HG02571 (cell line): ENCODE measurements around the gene DYSF.

Experiments
- ATAC-seq: cut with Tn5 transposase; IDR thresholded peaks from one replicate; pipeline ENCODE4 v1.9.1; 2021; ENCODE audit warnings: mild to moderate bottlenecking, moderate library complexity; ENCODE audit not compliant: unreplicated experiment

The DYSF gene

DNA sequence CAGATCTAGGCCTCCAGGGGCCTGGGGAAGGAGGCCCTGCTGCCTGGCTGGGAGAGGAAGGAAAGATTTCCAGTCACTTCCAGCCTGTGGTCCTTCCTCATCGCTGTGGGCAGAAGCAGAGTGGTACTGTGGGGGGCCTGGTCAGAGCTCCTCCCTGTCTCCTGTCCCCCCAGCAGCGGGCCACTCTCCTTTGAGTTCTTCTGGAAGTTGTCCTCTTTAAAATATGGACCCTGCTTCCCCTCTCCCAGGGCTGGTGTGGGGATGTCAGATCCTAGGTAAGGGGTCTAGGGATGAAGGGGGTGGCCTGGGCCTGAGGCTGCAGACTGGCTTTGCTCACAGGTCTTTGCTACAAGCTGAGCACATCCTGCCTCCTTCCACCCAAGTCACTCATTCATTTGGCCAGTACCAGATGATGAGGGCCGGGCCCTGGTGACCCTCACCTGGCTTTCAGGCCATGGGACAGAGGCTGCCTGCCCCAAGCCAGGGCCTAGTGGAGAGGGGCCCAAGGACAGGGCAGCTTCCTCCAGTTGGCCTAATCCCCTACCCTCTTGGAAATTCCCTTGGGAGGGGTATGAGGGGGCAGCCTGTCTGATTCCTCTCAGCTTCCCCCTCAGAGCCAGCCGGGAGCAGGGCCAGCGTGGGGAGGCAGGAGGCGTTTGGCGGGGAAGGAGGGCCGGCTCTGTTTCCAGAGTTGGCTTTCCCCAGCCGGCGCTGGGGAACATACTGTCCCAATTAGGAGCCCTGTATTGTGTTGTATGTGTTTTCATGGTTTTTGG is 231.9 kb downstream of the DYSF start:
- no peak for ATAC-seq

DNA sequence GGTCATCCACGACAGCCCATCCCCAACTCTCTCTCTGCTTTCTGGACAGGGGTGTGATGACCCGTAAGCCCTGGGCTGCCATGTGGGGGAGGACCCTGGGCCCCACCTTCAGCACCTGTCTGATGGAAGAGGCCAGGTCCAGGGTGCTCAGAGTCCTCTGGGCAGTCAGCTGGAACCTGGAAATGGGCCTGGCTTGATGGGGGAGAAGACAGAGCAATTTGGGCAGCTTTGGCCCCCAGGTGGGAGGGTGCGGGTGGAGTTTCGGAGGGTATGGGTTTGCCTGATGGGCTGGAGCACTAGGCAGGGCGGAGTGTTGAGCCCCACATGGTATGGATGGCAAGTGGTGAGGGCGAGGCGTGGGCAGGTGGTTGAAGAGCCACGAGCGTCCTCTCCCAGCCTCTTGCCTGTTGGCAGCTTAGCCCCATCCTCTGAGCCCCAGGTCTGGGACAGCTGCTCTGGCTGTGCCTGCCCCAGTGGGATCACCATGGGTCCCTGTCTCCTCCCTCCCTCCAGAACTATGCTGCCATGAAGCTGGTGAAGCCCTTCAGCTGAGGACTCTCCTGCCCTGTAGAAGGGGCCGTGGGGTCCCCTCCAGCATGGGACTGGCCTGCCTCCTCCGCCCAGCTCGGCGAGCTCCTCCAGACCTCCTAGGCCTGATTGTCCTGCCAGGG is 232.7 kb downstream of the DYSF start:
- no peak for ATAC-seq

DNA sequence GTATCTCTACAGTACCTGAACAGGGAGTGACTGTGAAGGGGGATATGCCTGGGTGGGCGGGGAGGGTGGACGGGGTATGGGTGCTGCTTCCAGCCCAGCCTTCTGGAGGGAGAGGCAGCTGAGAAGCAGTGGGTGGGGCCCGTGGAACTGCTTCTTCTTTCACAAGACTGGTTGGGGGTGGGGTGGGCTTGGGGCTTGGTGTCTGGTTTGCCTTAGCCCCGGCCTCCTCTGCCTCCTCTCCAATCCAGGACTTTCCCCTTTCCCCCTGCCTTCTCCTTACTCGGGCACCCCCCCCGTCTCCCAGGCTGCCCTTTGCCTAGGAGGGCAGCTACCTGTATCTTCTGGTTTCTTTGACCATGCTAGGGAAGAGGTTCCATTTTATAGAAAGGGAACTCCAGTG is 233.4 kb downstream of the DYSF start:
- no peak for ATAC-seq

DNA sequence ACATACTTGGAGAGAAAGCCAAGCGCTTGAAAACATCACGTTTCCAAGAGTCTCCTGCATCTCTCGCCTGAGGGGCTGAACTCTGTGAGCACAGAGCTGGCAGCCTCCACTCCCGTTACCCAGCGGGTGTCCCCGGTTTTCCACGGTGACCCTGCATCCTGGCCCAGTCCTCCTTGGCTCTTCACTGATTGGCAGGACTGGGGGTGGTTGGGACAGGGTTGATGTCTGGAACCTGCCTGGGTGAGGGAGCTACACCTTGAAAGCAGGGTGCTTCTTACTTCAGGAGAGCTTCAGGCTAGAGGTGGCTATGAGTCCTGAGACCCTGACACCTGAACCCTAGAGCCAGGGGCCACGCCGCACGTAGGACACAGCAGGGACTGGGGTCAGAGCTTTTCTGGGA is 234.1 kb downstream of the DYSF start:
- no peak for ATAC-seq

DNA sequence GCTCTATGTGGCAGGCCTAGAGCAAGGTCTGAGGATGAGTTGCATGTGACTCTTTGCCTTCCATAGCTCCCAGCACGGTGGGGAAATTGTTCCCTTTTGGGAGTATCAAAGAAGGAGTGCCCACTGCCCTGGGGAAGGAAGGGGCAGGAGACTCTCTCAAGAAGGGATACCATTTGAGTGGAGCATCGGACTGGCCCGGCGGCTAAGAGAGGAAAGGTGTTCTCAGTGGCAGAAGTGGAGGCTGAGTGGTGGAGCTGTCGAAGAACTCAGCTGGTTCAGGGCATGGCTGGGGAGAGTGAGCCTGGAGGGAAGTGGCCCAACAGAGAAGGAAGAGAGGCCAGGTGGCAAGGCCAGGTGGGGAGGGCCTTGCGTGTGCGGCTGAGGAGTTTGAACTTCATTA is 235.2 kb downstream of the DYSF start:
- no peak for ATAC-seq

- no peak for ATAC-seq
These were observed 236.0 kb downstream of the DYSF start for GRCh38 chr2:71689393-71689792.

DNA sequence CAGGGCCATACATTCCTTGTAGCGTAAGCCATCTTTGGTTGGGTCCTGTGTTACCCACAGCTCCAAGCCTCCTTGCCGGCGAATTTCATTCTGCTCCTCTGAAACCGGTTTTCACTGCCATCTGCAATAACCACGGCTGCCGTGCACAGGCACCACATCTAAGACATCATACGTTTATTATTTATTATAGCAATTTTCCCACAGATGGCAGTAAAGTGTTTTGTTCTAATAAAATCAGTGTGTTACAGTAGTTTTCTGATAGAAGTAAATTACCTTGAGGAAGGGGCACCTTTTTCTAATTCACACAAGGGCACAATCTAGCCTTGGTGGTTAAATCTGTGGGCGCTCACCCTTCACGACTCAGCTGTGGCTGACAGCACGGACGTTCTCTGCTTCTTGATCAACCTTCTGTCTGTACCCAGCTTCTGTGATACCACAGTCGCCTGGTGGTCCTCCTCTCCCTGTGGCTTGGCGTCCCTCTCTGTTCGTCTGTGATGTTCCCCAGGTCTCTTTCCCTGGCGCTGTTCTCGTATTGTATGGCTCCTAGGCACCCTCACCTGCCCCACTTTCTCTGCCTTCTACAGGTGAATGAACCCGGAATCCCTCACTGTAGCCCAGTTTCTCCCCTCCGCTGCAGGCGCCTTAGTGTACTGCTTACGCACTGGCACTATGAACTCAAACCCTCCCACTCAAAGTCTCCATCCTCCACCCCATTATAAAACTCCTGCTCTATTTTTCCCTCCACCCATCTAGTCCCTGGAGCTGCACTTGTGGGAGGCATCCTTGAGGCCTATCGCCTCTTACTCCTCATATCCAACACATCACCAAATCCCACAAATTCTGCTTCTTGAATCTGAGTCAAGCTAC is 236.8 kb downstream of the DYSF start:
- ATAC-seq = no peak

GRCh38 chr2:71690876-71691475 is 237.6 kb downstream of the DYSF start:
- ATAC-seq = no peak

DNA sequence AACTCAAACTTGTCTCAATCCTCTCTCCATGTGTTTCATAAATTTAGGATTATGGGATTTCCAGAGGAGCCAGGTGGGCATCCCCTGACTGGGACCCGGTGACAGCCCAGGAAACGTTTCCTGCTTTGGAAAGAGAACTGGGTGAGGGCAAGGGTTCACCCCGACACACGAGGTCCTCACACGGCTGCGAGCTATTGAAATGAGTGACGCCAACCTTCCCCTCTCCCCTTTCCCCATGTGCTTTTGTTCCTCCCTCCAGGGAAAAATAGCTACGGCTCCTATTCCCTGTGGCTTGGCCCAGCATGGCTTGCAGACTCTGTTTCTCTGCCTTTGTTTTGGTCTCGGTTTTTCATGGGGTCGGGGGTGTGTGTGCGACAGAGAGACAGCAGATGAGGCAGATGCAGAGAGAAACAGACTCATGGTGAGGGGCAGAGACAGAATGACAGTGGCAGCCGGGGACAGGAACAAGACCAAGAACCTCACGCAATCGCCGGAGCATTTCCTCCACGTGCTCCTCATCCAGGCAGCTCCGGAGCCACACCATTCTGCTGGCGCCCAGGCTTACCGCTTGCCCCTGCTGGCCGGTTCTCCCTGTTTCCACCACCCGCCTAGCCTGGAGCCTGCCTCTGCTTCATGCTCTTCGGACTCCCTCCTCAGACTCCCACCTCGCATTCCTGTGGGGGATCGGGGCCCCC is 238.5 kb downstream of the DYSF start:
- no peak for ATAC-seq

DNA sequence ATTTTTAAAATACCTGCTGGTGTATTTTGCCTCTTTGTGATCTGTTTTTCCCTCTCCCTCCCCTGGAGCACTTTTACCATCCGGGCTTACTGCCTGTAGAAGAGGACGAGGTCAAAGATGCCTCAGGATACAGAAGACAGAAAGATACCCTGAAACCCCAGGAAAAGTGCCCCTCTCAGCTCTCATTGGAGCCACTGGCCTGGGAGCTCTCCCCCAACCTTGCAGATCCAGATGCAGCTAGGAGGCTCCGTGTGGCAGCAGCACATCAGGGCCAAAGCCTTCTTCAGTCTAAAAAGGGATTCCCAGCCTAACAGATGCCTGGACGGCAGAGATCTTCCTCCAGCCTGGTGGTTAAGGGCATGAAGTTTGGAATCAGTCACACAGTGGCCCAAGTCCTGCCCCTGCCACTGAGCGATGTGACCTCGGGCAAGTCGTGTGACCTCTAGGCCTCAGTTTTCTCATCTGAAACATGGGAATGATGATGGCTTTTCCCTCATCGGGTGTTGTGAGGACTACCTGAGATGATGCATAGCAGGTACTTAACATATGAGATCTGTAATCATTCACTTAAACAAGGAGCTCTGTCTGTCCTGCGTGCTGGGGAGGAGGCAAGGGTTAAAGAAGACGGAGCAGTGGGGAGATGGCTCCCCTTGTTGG is 239.4 kb downstream of the DYSF start:
- no peak for ATAC-seq

DNA sequence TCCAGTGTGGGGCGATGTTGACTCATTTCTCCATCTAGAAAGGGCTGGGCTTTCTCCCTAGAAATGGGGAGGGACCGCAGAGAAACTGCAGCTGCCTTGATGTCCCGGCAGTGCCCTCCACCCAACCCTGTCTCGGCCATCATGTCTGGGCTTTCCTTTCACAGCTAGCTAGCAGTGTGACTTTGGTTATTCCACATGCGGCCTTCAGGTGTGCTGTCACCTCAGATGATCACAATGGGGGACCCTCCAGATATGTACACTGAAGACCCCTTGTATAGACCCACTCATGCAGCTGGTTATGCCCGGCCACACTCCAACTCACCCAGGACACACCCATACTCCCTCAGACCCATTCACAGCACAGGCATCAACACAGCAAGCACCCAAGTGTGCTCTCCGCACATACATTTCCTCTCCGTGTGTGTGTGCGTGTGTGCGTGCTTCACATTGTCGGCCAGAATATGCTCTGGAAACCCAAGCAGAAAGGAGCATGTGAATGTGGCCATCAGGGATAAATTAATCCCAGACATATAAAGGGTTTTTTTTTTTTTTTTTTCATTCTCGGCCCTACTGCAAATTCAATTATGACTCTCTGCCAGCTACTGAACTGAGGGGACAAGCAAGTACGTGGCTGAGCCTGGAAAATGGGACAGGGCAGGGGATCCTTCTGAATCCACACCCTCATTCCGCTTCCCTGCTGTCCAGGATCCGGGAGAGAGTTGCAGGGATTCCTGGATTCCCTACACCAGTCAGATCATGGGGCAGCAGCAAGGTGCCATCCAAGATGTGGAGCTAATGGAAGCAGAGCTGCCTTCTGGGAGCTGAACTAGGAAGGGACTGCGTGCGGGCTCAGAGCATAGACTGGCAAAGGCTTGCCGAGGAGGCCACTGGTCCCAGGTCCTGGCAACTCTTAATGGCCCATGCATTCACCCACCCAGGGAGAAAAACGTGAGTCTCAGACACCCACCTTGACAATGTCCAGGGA is 240.2 kb downstream of the DYSF start:
- no peak for ATAC-seq

GRCh38 chr2:71694501-71695234 is 241.3 kb downstream of the DYSF start:
- no peak for ATAC-seq

DNA sequence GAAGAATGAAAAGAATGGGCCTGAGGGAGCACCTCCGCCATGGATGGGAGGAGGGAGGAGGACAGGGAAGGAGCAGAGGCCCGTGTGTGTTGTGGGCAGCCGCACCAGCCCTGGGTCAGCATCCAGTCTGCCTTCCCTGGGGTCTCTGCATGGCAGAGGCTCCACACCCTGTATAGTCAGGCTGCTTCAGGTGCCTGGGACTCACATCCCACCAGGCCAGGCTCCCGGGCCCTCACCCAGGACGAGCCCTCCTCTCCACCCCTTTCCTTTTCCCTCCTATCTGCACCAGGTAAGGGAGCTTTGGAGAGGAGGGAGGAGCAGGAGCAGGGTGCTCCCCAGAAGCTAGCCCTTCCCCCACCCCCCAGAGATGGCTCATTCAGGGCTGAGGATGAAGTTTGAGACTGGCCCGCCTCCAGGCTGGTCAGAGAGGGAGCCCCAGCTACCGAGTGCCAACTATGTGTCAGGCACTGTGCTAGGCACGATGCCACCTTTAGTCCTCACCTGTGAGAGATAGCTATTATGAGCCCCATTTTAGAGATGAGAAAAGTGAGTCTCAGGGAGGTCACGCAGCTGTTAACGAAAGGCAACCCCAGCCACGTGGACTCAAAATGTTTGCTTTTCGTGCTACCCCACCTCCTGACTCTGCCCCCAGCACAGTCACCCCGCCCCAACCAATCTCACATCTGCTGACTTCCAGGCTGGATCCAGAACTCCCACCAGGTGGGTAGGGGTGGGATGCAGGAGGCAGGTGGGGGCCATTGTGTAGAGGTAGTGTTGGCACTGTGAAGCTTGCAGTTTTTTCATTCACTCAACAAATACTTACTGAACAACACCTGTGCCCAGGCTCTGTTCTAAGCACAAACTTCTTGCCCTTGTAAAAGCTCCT is 242.1 kb downstream of the DYSF start:
- no peak for ATAC-seq

DNA sequence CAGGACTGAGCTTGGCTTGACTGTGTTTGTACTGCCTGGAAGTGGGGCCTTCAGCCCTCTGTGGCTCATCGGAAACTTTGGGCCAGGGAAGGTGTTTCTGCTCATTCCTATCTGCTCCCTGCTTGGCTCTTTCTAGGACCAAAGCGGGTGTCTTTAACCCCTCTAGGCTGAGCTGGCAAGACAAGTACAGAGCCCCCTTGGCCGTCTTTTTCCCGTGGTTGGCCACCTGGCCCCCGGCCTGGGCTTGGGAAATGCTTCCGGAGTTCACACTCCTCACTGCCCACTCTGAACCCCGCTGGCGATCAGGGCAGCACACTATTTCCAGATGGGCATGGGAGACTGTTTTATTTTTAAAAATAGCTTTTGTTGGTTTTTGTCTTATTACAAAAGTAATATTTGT is 243.0 kb downstream of the DYSF start:
- ATAC-seq = no peak

- ATAC-seq = no peak
These were observed 244.0 kb downstream of the DYSF start for GRCh38 chr2:71697106-71698004.

- no peak for ATAC-seq
These were observed 246.1 kb downstream of the DYSF start for GRCh38 chr2:71699428-71699827.
